ENCODE results near the gene MYH13.

MYH13 gene

GRCh38 chr17:10336393-10336792 is 36.4 kb downstream of the MYH13 start:
- Histone ChIP-seq H3K27ac (replicated peaks) (no peak overlapping the region), H3K27me3 (ENCODE audit: insufficient read depth, poor library complexity, severe bottlenecking) (no peaks in the 10 kb centered on the region), H3K4me3 (replicated peaks; ENCODE audit: insufficient read depth, low read length) (no peak overlapping the region)
- DNase-seq (ENCODE audit: low read depth in 1 of 2, low spot score in 1 of 2) = no peak
- TF ChIP-seq GABPA (IDR thresholded peaks at IDR 0.05; ENCODE audit: low read depth) (no peak), POLR2AphosphoS5 (IDR thresholded peaks at IDR 0.05; ENCODE audit: low read depth) (no peak), SPI1 (IDR thresholded peaks at IDR 0.05; ENCODE audit: borderline replicate concordance, low read depth) (no peak)
- TF ChIP-seq, protein P1, sequence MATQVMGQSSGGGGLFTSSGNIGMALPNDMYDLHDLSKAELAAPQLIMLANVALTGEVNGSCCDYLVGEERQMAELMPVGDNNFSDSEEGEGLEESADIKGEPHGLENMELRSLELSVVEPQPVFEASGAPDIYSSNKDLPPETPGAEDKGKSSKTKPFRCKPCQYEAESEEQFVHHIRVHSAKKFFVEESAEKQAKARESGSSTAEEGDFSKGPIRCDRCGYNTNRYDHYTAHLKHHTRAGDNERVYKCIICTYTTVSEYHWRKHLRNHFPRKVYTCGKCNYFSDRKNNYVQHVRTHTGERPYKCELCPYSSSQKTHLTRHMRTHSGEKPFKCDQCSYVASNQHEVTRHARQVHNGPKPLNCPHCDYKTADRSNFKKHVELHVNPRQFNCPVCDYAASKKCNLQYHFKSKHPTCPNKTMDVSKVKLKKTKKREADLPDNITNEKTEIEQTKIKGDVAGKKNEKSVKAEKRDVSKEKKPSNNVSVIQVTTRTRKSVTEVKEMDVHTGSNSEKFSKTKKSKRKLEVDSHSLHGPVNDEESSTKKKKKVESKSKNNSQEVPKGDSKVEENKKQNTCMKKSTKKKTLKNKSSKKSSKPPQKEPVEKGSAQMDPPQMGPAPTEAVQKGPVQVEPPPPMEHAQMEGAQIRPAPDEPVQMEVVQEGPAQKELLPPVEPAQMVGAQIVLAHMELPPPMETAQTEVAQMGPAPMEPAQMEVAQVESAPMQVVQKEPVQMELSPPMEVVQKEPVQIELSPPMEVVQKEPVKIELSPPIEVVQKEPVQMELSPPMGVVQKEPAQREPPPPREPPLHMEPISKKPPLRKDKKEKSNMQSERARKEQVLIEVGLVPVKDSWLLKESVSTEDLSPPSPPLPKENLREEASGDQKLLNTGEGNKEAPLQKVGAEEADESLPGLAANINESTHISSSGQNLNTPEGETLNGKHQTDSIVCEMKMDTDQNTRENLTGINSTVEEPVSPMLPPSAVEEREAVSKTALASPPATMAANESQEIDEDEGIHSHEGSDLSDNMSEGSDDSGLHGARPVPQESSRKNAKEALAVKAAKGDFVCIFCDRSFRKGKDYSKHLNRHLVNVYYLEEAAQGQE (IDR thresholded peaks at IDR 0.05; ENCODE audit: insufficient replicate concordance, low read depth) = no peak
- TF ChIP-seq, protein P2, sequence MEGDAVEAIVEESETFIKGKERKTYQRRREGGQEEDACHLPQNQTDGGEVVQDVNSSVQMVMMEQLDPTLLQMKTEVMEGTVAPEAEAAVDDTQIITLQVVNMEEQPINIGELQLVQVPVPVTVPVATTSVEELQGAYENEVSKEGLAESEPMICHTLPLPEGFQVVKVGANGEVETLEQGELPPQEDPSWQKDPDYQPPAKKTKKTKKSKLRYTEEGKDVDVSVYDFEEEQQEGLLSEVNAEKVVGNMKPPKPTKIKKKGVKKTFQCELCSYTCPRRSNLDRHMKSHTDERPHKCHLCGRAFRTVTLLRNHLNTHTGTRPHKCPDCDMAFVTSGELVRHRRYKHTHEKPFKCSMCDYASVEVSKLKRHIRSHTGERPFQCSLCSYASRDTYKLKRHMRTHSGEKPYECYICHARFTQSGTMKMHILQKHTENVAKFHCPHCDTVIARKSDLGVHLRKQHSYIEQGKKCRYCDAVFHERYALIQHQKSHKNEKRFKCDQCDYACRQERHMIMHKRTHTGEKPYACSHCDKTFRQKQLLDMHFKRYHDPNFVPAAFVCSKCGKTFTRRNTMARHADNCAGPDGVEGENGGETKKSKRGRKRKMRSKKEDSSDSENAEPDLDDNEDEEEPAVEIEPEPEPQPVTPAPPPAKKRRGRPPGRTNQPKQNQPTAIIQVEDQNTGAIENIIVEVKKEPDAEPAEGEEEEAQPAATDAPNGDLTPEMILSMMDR (IDR thresholded peaks at IDR 0.05; ENCODE audit: insufficient read depth, low read length) = no peak

- Histone ChIP-seq H3K27me3 (ENCODE audit: insufficient read depth, poor library complexity, severe bottlenecking) (no peaks in the 10 kb centered on the region), H3K4me3 (replicated peaks; ENCODE audit: insufficient read depth, low read length) (no peak overlapping the region), H3K27ac (replicated peaks) (no peak overlapping the region)
- no peak for DNase-seq (ENCODE audit: low read depth in 1 of 2, low spot score in 1 of 2)
- TF ChIP-seq, protein P2 (IDR thresholded peaks at IDR 0.05; ENCODE audit: insufficient read depth, low read length) = no peak
- no peak for TF ChIP-seq GABPA (IDR thresholded peaks at IDR 0.05; ENCODE audit: low read depth)
- TF ChIP-seq SPI1 (IDR thresholded peaks at IDR 0.05; ENCODE audit: borderline replicate concordance, low read depth) = no peak
- TF ChIP-seq, protein P1 (IDR thresholded peaks at IDR 0.05; ENCODE audit: insufficient replicate concordance, low read depth) = no peak
Measured at GRCh38 chr17:10332515-10332914, 40.3 kb downstream of the MYH13 start.

DNA sequence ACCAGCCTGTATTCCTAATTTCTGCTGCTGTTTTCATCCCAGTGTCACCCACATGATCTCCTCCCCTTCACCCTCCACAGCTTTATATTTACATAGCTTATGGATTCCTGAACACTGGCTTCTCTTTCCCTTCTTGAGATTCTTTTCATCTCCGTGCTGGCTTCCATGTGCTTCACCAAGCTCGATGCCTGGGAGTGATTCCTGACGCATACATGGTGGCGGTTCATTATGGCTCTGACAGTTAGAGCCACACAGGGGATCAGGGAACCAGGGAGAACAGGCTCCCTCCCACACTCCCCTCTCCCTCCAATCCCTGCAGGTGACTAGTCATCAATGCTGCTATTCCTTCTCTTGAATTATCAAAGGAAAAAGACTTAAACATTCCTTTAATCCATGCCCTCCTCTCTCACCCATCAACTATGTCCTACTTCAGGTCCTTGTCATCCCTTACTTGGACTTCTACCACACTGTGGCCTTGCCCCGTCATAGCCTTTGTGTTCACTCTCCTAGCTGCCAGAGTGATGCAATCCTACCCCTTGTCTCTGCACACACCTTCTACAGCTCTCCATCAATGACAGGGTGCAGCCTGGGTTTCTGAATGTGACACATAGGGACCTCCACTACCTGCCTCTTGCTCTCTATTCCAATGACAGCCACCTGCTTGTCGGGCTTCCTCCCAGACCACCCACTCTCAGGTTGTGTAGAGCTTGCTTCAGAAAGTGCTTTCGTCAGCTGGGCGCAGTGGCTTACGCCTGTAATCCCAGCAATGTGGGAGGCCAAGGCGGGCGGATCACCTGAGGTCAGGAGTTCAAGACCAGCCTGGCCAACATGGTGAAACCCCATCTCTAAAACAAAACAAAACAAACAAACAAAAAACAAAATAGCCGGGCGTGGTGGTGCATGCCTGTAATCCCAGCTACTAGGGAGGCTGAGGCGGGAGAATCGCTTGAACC is 43.6 kb downstream of the MYH13 start:
- DNase-seq (ENCODE audit: low read depth in 1 of 2, low spot score in 1 of 2) = no peak
- TF ChIP-seq SPI1 (IDR thresholded peaks at IDR 0.05; ENCODE audit: borderline replicate concordance, low read depth) (no peak), GABPA (IDR thresholded peaks at IDR 0.05; ENCODE audit: low read depth) (no peak)
- TF ChIP-seq, protein P1 (IDR thresholded peaks at IDR 0.05; ENCODE audit: insufficient replicate concordance, low read depth) = no peak

More for the DNA sequence above, 43.6 kb downstream of the MYH13 start:
- Histone ChIP-seq H3K4me3 (replicated peaks; ENCODE audit: insufficient read depth, low read length) (no peak overlapping the region), H3K27ac (replicated peaks) (no peak overlapping the region), H3K27me3 (ENCODE audit: insufficient read depth, poor library complexity, severe bottlenecking) (no peaks in the 10 kb centered on the region)

Data from HL-60 (cell line).